Tibial artery (tissue), 4 donors: Measurements from ENCODE around the gene FAM186B.

Experiments used
- DNase-seq, 2 donors: peaks; one replicate each; pipeline ENCODE4 v3.0.0-alpha.2; 2019
- H3K27ac ChIP-seq, 2 donors: fragments of 200-600 bp; sonication (generic) in 1 of 2; 1 replicate in 1 of 2; 2 replicates in 1 of 2; pipeline ENCODE4 v1.5.1; 2018 to 2019; ENCODE audit warnings: mild to moderate bottlenecking in 1 of 2
- H3K27me3 ChIP-seq, 2 donors: fragments of 200-600 bp; sonication (generic) in 1 of 2; one replicate each; pipeline versions ENCODE4 v1.5.1 to v1.6.0; 2016 to 2019
- H3K36me3 ChIP-seq, 3 donors: fragments of 200-600 bp; sonication (generic) in 2 of 3; one replicate each; pipeline ENCODE4 v1.5.1; 2016 to 2019; ENCODE audit warnings: mild to moderate bottlenecking in 2 of 3
- H3K4me1 ChIP-seq, 4 donors: fragments of 200-600 bp; sonication (generic) in 2 of 4; 1 replicate in 3 of 4; 2 replicates in 1 of 4; pipeline ENCODE4 v1.5.1; 2016 to 2019
- H3K4me3 ChIP-seq, 2 donors: fragments of 200-600 bp; sonication (generic) in 1 of 2; 1 replicate in 1 of 2; 2 replicates in 1 of 2; pipeline ENCODE4 v1.5.1; 2018 to 2019; ENCODE audit warnings: mild to moderate bottlenecking in 2 of 2
- H3K9me3 ChIP-seq, 3 donors: fragments of 200-600 bp; sonication (generic) in 1 of 3; one replicate each; pipeline ENCODE4 v1.5.1; 2016 to 2019
- CTCF ChIP-seq, 2 experiments: fragments of 200-600 bp in 1 of 2; fragments of 450-650 bp in 1 of 2; IDR thresholded peaks; one replicate each; pipeline ENCODE4 v1.5.1; 2017 to 2019; ENCODE audit warnings: antibody characterized with exemption in 2 of 2, mild to moderate bottlenecking in 1 of 2, moderate library complexity in 1 of 2
- intact Hi-C: fragments of 100-400 bp; cut with DNase I; formaldehyde crosslinking; loops from one replicate; pipeline ENCODE4 v1.15.0; 2023; ENCODE audit warnings: low total_unique reads

FAM186B gene

GRCh38 chr12:49599961-49600360 is 5.5 kb downstream of the FAM186B start:
- intact Hi-C loops = no loop called here
- Histone ChIP-seq H3K27ac (no peak overlapping the region), H3K4me1 (no peaks in the 10 kb centered on the region), H3K36me3 (peaks cover 0 to 8% (median 0%) of the 10 kb centered on the region in 3 donors), H3K9me3 (no peaks in the 10 kb centered on the region), H3K27me3 (no peaks in the 10 kb centered on the region), H3K4me3 (no peak overlapping the region)
- TF ChIP-seq CTCF (IDR thresholded peaks at IDR 0.05) = no peak
- DNase-seq = no peak

DNA sequence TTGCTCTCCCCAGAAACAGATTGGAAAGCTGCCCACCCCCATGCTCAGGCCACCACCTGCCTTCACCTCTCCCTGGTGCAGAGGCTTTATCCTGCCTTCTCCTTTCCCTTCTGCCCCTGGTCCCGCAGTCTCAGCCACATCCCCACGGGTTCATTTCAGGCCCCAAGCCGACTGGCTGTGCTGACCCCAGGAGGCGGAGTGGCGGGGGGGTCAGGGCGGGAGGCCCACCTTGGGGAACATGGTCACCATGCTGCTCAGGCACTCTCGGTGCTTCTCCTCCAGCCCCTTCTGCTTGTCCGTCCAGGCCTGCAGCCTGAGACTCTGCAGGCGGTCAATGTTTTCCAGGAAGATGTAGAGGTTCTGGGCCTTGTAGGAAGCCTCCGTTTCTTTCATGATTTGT is 6.9 kb downstream of the FAM186B start:
- H3K36me3 ChIP-seq = peaks cover 0 to 8% (median 0%) of the 10 kb centered on the region in 3 donors
- no peaks in the 10 kb centered on the region for H3K4me1 ChIP-seq
- no peak overlapping the region for H3K4me3 ChIP-seq
- no peaks in the 10 kb centered on the region for H3K9me3 ChIP-seq
- H3K27me3 ChIP-seq = no peaks in the 10 kb centered on the region
- intact Hi-C loops = no loop called here
- no peak for DNase-seq
- H3K27ac ChIP-seq = no peak overlapping the region
- no peak for TF ChIP-seq CTCF (IDR thresholded peaks at IDR 0.05)

- H3K27ac ChIP-seq = no peak overlapping the region
- H3K4me1 ChIP-seq = no peaks in the 10 kb centered on the region
- H3K9me3 ChIP-seq = no peaks in the 10 kb centered on the region
- H3K27me3 ChIP-seq = no peaks in the 10 kb centered on the region
- no peak for DNase-seq
- no peak overlapping the region for H3K4me3 ChIP-seq
- intact Hi-C loops = no loop called here
- TF ChIP-seq CTCF (IDR thresholded peaks at IDR 0.05) = no peak
- peaks cover 0 to 12% (median 0%) of the 10 kb centered on the region in 3 donors for H3K36me3 ChIP-seq
These were observed 16.5 kb downstream of the FAM186B start for GRCh38 chr12:49588721-49589516.

DNA sequence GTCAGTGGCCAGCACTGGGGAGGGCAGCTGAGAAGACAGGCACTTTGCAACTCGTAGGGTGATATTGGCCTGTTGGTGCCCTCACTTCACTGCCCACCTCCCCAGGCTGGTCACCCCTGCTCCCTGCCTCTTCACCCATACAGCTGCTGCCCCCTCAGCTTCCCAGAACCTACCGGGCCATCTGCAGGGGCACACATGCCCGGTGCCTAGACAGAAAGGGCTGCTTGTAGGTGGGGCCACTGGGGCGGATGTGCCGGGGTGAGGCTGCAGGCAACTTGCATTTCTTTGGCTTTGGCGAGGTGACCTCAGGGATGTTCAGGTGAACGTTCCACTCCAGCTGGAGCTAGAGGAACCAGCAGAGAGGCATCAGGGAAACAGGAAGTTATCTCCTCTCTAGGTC is 17.2 kb downstream of the FAM186B start:
- Histone ChIP-seq H3K4me1 (peaks cover 0 to 3% (median 0%) of the 10 kb centered on the region in 4 donors), H3K4me3 (no peak overlapping the region), H3K27me3 (no peaks in the 10 kb centered on the region), H3K27ac (no peak overlapping the region), H3K36me3 (peaks cover 0 to 18% (median 0%) of the 10 kb centered on the region in 3 donors), H3K9me3 (no peaks in the 10 kb centered on the region)
- intact Hi-C loops = no loop called here
- no peak for TF ChIP-seq CTCF (IDR thresholded peaks at IDR 0.05)
- no peak for DNase-seq

GRCh38 chr12:49587174-49587908 is 18.1 kb downstream of the FAM186B start:
- peaks cover 0 to 12% (median 0%) of the 10 kb centered on the region in 4 donors for H3K4me1 ChIP-seq
- no peaks in the 10 kb centered on the region for H3K27me3 ChIP-seq
- H3K36me3 ChIP-seq = peaks cover 0 to 18% (median 0%) of the 10 kb centered on the region in 3 donors
- no peak overlapping the region for H3K4me3 ChIP-seq
- H3K9me3 ChIP-seq = no peaks in the 10 kb centered on the region
- no peak for TF ChIP-seq CTCF (IDR thresholded peaks at IDR 0.05)
- intact Hi-C loops = no loop called here
- no peak for DNase-seq
- no peak overlapping the region for H3K27ac ChIP-seq
